SU-DHL-6 (cell line): ENCODE data around the gene POMP.

Experiments used
- EZH2phosphoT487 ChIP-seq: fragments of 200-600 bp; sonication (generic), shearing (Covaris generic); conservative IDR thresholded peaks from 2 replicates; pipeline ENCODE4 v1.6.1; 2018; ENCODE audit warnings: mild to moderate bottlenecking, antibody characterized with exemption, low read length, moderate library complexity, mixed read lengths
- TF ChIP-seq, protein P1 (sequence below): fragments of 200-600 bp; sonication (generic); IDR thresholded peaks from one replicate; pipeline ENCODE4 v1.5.1; 2017; ENCODE audit warnings: antibody characterized with exemption, mild to moderate bottlenecking, low read length, moderate library complexity; ENCODE audit not compliant: insufficient read depth, poor library complexity, severe bottlenecking

DNA sequence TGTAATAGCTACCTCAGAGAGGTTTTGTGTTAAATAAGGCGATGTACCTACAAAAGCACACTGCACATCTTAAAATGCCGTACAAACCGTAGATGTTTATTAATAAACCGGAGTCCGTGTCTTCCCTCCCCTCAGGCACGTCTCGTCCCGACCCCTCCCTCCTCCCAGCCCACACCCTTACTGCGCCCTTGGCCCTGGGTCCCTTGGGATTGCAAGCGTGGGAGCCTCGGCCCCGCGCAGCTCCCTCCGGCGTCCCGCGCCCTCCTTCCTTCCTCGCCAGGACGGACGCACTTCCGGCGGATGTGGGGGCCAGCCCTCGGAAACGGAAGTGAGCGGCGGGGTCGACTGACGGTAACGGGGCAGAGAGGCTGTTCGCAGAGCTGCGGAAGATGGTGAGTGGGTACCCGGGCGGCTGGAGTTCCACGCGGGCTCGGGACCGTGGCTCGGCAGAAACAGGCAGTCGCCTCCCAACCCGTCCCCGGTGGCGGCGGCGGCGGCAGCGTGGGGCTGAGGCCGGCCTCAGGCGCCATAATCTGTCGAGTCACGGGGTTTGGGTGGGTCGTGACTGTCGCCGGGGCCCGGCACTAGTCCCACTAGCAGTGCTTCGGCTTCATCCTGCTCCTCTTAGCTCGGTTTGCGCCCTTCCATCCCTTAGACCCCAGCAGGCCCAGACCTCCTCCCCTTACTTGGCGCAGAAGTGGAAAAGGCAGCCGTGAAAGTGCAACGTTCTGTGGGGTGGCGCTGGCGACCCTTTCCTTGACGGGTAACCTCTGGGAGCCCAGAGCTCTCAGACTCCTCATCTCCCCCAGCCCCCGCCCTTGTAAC lies at the start of gene POMP:
- TF ChIP-seq, protein P1, sequence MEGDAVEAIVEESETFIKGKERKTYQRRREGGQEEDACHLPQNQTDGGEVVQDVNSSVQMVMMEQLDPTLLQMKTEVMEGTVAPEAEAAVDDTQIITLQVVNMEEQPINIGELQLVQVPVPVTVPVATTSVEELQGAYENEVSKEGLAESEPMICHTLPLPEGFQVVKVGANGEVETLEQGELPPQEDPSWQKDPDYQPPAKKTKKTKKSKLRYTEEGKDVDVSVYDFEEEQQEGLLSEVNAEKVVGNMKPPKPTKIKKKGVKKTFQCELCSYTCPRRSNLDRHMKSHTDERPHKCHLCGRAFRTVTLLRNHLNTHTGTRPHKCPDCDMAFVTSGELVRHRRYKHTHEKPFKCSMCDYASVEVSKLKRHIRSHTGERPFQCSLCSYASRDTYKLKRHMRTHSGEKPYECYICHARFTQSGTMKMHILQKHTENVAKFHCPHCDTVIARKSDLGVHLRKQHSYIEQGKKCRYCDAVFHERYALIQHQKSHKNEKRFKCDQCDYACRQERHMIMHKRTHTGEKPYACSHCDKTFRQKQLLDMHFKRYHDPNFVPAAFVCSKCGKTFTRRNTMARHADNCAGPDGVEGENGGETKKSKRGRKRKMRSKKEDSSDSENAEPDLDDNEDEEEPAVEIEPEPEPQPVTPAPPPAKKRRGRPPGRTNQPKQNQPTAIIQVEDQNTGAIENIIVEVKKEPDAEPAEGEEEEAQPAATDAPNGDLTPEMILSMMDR: no peak
- no peak for TF ChIP-seq EZH2phosphoT487
